AML-193 (cell line): Measurements from ENCODE around the gene CYP4F2.
"Not testable (repeated sequence)": the region's sequence is repeated elsewhere in the genome, so short reads cannot be mapped to it uniquely, and the experiment has no call there.

Experiments
- DNase-seq, 2 experiments: peaks; one replicate each; lab custom pipeline; 2025; lab: John Stamatoyannopoulos, UW

CYP4F2 gene

GRCh38 chr19:15897738-15898276, at the start of gene CYP4F2:
Gene CYP4F2 (minus strand): TSS chr19:15898074. CDS start chr19:15897611, 463 bp downstream.
- no peak for DNase-seq

- DNase-seq, result no peak
Measured at GRCh38 chr19:15945301-15945700, 47.4 kb upstream of the CYP4F2 start.

GRCh38 chr19:15944401-15944800, 46.5 kb upstream of the CYP4F2 start:
- no peak for DNase-seq

- no peak for DNase-seq
Measured at GRCh38 chr19:15937771-15938170, 39.9 kb upstream of the CYP4F2 start.

GRCh38 chr19:15936950-15937349, 39.1 kb upstream of the CYP4F2 start:
- DNase-seq, result no peak

- no peak for DNase-seq
Measured at GRCh38 chr19:15936173-15936572, 38.3 kb upstream of the CYP4F2 start.

- DNase-seq, result no peak
Measured at GRCh38 chr19:15935167-15935702, 37.4 kb upstream of the CYP4F2 start.

- no peak for DNase-seq
Measured at GRCh38 chr19:15934332-15935078, 36.6 kb upstream of the CYP4F2 start, which contains the start of gene CYP4F11. Gene CYP4F11 (minus strand): TSS chr19:15934529. CDS start chr19:15934408, 121 bp downstream.

- DNase-seq, result not testable (repeated sequence)
Measured at GRCh38 chr19:15933761-15934331, 36.0 kb upstream of the CYP4F2 start.

GRCh38 chr19:15928321-15928720, 30.4 kb upstream of the CYP4F2 start:
- DNase-seq, result no peak

- no peak for DNase-seq
Measured at GRCh38 chr19:15926484-15926883, 28.6 kb upstream of the CYP4F2 start.

GRCh38 chr19:15923702-15924101, 25.8 kb upstream of the CYP4F2 start:
- DNase-seq, result no peak

- no peak for DNase-seq
Measured at GRCh38 chr19:15922021-15922420, 24.1 kb upstream of the CYP4F2 start.

- no peak for DNase-seq
Measured at GRCh38 chr19:15919243-15919642, 21.4 kb upstream of the CYP4F2 start.

GRCh38 chr19:15915109-15915508, 17.2 kb upstream of the CYP4F2 start:
- no peak for DNase-seq

GRCh38 chr19:15913830-15914229, 16.0 kb upstream of the CYP4F2 start:
- DNase-seq, result no peak

- DNase-seq, result no peak
Measured at GRCh38 chr19:15913384-15913783, 15.5 kb upstream of the CYP4F2 start.

- no peak for DNase-seq
Measured at GRCh38 chr19:15911599-15912235, 13.8 kb upstream of the CYP4F2 start.

- no peak for DNase-seq
Measured at GRCh38 chr19:15905026-15905425, 7.2 kb upstream of the CYP4F2 start.

- not testable (repeated sequence) for DNase-seq
Measured at GRCh38 chr19:15902898-15903297, 5.0 kb upstream of the CYP4F2 start.

GRCh38 chr19:15902254-15902653, 4.4 kb upstream of the CYP4F2 start:
- DNase-seq, result no peak

GRCh38 chr19:15900504-15900903, 2.6 kb upstream of the CYP4F2 start:
- DNase-seq, result no peak

- DNase-seq, result not testable (repeated sequence)
Measured at GRCh38 chr19:15900032-15900431, 2.2 kb upstream of the CYP4F2 start.
